Measurements from ENCODE around the gene PROZ.

DNA sequence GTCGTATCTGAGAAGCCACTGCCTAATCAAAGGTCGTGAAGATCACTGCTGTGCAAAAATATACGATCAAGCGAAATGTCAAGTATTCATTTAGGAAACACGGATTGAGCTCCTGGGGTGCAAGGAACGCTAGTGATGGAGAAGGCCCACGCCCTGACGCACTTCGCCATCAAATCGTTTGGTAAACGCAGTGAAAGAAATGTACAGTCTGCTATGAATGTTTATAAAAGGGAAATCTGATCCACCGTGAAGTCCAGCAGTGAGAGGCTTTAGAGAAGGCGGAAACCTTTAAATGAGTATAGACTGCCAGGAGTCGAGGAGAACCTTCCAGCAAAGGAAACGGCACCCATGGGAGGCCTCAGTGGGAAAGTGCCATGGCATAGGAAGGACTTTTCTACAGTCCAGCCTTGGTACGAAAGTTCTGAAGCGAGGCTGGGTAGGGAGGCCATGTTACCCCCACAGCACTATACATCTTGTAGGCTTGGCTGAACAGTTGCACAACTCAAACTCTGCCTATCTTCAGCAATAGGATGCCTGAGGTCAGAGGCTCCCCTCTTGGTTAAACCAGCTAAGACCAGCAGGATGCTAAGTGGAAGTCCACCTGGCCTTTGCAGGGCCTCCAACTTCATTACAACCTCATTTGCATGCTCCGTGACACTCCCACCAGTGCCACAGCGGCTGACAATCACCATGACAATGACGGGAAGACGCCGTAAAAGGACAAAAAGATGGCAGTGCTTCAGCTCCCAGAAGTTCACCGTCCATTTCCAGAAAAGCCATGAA is 29.6 kb downstream of the PROZ start:
- TF ChIP-seq, protein P1, sequence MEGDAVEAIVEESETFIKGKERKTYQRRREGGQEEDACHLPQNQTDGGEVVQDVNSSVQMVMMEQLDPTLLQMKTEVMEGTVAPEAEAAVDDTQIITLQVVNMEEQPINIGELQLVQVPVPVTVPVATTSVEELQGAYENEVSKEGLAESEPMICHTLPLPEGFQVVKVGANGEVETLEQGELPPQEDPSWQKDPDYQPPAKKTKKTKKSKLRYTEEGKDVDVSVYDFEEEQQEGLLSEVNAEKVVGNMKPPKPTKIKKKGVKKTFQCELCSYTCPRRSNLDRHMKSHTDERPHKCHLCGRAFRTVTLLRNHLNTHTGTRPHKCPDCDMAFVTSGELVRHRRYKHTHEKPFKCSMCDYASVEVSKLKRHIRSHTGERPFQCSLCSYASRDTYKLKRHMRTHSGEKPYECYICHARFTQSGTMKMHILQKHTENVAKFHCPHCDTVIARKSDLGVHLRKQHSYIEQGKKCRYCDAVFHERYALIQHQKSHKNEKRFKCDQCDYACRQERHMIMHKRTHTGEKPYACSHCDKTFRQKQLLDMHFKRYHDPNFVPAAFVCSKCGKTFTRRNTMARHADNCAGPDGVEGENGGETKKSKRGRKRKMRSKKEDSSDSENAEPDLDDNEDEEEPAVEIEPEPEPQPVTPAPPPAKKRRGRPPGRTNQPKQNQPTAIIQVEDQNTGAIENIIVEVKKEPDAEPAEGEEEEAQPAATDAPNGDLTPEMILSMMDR (conservative IDR thresholded peaks at IDR 0.05): no peak
- no peak for TF ChIP-seq ZFX (IDR thresholded peaks at IDR 0.05)
